HG03139 (cell line): Measurements from ENCODE around the gene TSPAN13.

Experiments used
- ATAC-seq: cut with Tn5 transposase; IDR thresholded peaks from one replicate; pipeline ENCODE4 v1.9.1; 2021; ENCODE audit not compliant: unreplicated experiment

The TSPAN13 gene

GRCh38 chr7:16810112-16810511, 56.6 kb downstream of the TSPAN13 start:
- no peak for ATAC-seq

- no peak for ATAC-seq
Observed at GRCh38 chr7:16810573-16810972, 57.0 kb downstream of the TSPAN13 start.

- ATAC-seq: no peak
Observed at GRCh38 chr7:16811551-16811950, 58.0 kb downstream of the TSPAN13 start.

GRCh38 chr7:16812542-16813231, 59.1 kb downstream of the TSPAN13 start:
- ATAC-seq: no peak

- ATAC-seq: no peak
Observed at GRCh38 chr7:16813232-16813616, 59.7 kb downstream of the TSPAN13 start.

- no peak for ATAC-seq
Observed at GRCh38 chr7:16815001-16815400, 61.4 kb downstream of the TSPAN13 start.

GRCh38 chr7:16816824-16817223, 63.3 kb downstream of the TSPAN13 start:
- no peak for ATAC-seq

GRCh38 chr7:16817536-16817935, 64.0 kb downstream of the TSPAN13 start:
- ATAC-seq: no peak

- no peak for ATAC-seq
Observed at GRCh38 chr7:16818732-16819131, 65.2 kb downstream of the TSPAN13 start.

- no peak for ATAC-seq
Observed at GRCh38 chr7:16822029-16822428, 68.5 kb downstream of the TSPAN13 start.

- ATAC-seq: no peak
Observed at GRCh38 chr7:16826060-16826459, 72.5 kb downstream of the TSPAN13 start.

GRCh38 chr7:16833373-16833772, 79.8 kb downstream of the TSPAN13 start:
- no peak for ATAC-seq
